Prostate gland (tissue), 1 donor: ENCODE data around the gene FAM184B.

Experiments
- POLR2A ChIP-seq: fragments of 450-650 bp; IDR thresholded peaks from one replicate; pipeline ENCODE4 v1.6.1; 2016; ENCODE audit warnings: antibody characterized with exemption, mild to moderate bottlenecking
- POLR2AphosphoS5 ChIP-seq: sonication (generic); formaldehyde crosslinking; IDR thresholded peaks from one replicate; pipeline ENCODE4 v1.6.1; 2017; ENCODE audit warnings: antibody characterized with exemption

DNA sequence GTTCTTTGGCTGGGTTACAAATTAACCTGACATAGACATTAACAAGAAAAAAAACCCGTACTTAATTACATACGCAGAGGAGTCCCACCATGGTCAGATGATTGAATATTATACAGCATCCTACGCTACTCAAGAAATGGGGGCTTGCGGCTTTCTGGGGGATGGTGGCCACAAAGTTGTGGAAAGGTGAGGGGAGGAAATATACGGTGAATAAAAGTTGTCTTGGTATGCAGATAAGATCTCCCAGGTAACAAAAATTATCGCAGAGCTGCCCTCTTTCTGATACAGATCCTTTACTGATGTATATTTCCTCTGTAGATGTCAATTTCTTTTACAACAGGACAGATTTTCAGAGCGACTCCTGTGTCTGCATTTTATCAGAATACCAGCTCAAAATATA is 28.2 kb upstream of the FAM184B start:
- TF ChIP-seq POLR2AphosphoS5 = no peak
- no peak for TF ChIP-seq POLR2A
